ENCODE results near the gene GALNT8. TPM values are rescaled to one million over a fixed set of nuclear protein-coding genes. Genes with fewer than 3 reads are reported as not detected.
A peak's percentile ranks its signal among the peaks of the same experiment; 100 is the strongest.

GALNT8 gene
- total and polyA plus RNA-seq, 5 experiments from 2014 or later: 0.86 to 0.89 TPM; not detected in 3

DNA sequence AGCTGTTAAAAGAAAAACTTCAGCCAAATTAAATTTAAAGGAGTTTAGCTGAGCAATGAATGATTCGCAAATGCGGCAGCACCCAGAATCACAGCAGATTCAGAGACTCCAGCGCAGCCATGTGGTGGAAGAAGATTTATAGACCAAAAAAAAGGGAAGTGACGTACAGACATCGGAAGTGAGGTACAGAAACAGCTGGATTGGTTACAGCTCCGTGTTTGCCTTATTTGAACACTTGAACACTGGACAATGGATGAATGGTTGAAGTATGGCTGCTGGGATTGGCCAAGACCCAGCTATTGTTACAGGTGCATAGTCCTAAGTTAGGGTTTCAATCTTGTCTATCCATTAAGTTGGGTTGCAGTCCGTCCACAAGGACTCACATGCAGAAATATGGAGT is 42.6 kb downstream of the GALNT8 start:
- peaks cover 0 to 5% (median 3%) of the 10 kb centered on the region in 5 donors for H3K27me3 Mint-ChIP-seq
- ATAC-seq (no peak), DNase-seq (no peak)
- no peak overlapping the region for H3K4me3 Mint-ChIP-seq
- no peaks in the 10 kb centered on the region for H3K9me3 Mint-ChIP-seq
- peaks cover 0 to 5% (median 2%) of the 10 kb centered on the region in 4 donors for H3K4me1 Mint-ChIP-seq
- no peak overlapping the region for H3K27ac Mint-ChIP-seq
- POLR2A ChIA-PET: no interaction called here
- H3K36me3 Mint-ChIP-seq: peaks cover 0 to 4% (median 0%) of the 10 kb centered on the region in 3 donors

DNA sequence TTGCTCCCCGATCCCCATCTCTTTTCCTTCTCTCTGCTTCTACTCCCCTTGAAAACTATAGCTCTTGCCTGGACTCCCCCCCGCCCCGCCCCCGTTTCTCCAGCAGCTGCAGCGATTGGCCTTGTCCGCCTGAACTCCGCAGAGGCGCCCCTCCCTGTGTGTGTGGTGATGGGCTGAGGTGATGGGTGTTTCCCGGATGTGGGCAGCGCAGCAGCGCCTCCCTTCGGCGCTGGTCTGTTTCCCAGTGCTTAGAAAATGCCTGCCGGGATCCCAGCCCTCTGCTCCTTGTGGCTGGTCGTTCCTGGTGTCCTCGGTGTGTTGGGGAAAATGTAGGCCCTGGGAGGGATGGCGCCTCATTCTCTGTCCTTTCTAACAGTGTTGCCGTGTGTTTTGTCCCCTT is 43.3 kb downstream of the GALNT8 start:
- H3K4me1 Mint-ChIP-seq: peaks cover 0 to 5% (median 2%) of the 10 kb centered on the region in 4 donors
- no peak overlapping the region for H3K27ac Mint-ChIP-seq
- peaks cover 0 to 4% (median 0%) of the 10 kb centered on the region in 5 donors for H3K27me3 Mint-ChIP-seq
- DNase-seq (no peak), ATAC-seq (no peak)
- H3K4me3 Mint-ChIP-seq: no peak overlapping the region
- POLR2A ChIA-PET: no interaction called here
- H3K9me3 Mint-ChIP-seq: no peaks in the 10 kb centered on the region
- H3K36me3 Mint-ChIP-seq: peaks cover 0 to 4% (median 0%) of the 10 kb centered on the region in 3 donors

DNA sequence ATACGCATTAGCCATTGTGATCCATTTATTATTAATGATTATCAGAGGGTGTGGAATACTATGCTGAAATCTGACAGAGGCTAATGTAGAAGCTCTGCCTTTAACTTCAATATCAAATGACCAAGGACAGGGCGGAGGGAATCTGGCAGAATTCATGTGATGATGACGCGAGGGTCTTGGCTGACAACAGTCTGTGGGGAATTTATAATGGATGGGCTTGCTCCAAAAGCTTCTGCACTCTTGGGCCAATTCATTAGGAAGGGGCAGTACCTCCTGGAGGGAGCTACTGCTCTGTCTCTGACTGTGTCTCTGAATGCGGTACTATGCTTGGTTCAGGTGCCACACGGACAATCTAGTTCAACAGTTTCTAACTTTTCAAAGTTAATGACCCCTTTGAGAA is 46.2 kb downstream of the GALNT8 start:
- H3K27me3 Mint-ChIP-seq: peaks cover 0 to 7% (median 6%) of the 10 kb centered on the region in 5 donors
- peaks cover 0 to 4% (median 0%) of the 10 kb centered on the region in 3 donors for H3K36me3 Mint-ChIP-seq
- no peaks in the 10 kb centered on the region for H3K9me3 Mint-ChIP-seq
- POLR2A ChIA-PET: interaction anchor here (0.6 kb wide), 1 partner anchor 83 kb away, joined by 4 read pairs; no protein-coding TSS in a partner anchor
- no peak for DNase-seq
- no peak overlapping the region for H3K4me3 Mint-ChIP-seq
- ATAC-seq: no peak
- H3K27ac Mint-ChIP-seq: no peak overlapping the region
- peaks cover 0 to 5% (median 2%) of the 10 kb centered on the region in 4 donors for H3K4me1 Mint-ChIP-seq

DNA sequence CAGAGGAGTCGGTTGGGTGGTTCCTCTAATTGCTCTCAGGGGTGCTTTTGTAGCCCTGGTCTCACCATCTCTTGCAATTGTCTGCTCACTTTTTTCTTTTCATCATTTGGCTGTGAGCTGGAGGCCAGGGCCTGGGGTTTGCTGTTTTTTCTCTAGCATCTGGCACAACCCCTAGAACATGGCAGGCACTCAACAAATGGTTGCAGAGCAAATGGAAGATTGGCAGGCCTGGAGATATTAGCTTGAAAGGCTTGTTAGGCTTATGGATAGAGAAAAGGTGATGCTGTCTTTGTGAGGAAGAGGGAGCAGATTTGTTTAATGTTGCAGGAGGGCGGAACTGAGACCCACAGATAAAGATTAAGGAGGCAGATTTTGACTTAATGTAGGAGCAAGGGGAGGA is 47.0 kb downstream of the GALNT8 start:
- no peaks in the 10 kb centered on the region for H3K9me3 Mint-ChIP-seq
- peaks cover 0 to 4% (median 0%) of the 10 kb centered on the region in 3 donors for H3K36me3 Mint-ChIP-seq
- POLR2A ChIA-PET: interaction anchor here (0.6 kb wide), 1 partner anchor 82 kb away, joined by 4 read pairs; no protein-coding TSS in a partner anchor
- no peak overlapping the region for H3K27ac Mint-ChIP-seq
- ATAC-seq: no peak
- H3K4me1 Mint-ChIP-seq: peaks cover 0 to 5% (median 2%) of the 10 kb centered on the region in 4 donors
- DNase-seq: no peak
- peaks cover 0 to 7% (median 7%) of the 10 kb centered on the region in 5 donors for H3K27me3 Mint-ChIP-seq
- no peak overlapping the region for H3K4me3 Mint-ChIP-seq

DNA sequence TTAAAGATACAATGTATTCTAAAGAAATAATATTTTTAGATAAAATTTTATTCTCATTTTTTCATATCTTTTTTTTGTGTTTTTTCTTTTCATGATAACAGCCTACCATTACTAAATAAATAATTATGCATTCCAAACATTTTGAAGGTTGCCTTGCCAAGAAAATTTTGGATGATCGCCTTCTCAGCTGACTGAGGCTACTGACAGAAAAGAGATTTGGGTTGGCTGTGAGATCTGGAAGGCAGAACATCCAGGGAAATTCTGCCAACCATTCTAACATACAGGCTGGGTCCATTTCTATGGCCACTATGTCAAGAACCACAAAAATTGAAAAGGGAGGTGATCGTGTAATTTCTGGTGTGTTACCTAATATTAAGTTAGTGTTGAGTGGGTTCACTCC is 48.1 kb downstream of the GALNT8 start:
- Mint-ChIP-seq H3K27me3 (peaks cover 0 to 11% (median 7%) of the 10 kb centered on the region in 5 donors), H3K36me3 (no peaks in the 10 kb centered on the region), H3K4me1 (peaks cover 0 to 3% (median 1%) of the 10 kb centered on the region in 4 donors), H3K9me3 (no peaks in the 10 kb centered on the region), H3K4me3 (no peak overlapping the region), H3K27ac (peak overlapping the region in 1 of 10 donors; percentile 45)
- DNase-seq: no peak
- POLR2A ChIA-PET: no interaction called here
- ATAC-seq: no peak

DNA sequence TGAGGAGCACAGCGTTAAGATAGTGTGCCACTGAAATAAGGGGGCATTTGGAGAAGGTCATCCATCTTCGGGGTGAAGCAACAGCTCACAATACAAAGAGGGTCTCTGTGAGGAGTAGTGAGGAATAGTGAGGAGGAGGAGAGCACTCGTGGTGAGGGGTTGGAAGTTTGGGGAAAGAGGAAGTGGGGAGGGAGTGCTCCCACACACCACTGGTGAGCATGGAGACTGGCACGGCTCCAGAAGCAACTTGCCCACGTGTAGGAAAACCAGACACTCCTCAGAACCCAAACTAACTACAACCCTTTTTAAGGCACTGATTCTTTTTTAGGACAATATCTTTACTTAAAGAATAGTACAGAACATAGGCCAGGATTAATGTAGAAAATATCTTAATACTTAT is 48.9 kb downstream of the GALNT8 start:
- POLR2A ChIA-PET: no interaction called here
- Mint-ChIP-seq H3K9me3 (no peaks in the 10 kb centered on the region), H3K27me3 (peaks cover 0 to 11% (median 7%) of the 10 kb centered on the region in 5 donors), H3K4me3 (no peak overlapping the region), H3K27ac (peak overlapping the region in 1 of 10 donors; percentile 45), H3K4me1 (no peaks in the 10 kb centered on the region), H3K36me3 (no peaks in the 10 kb centered on the region)
- no peak for ATAC-seq
- no peak for DNase-seq

DNA sequence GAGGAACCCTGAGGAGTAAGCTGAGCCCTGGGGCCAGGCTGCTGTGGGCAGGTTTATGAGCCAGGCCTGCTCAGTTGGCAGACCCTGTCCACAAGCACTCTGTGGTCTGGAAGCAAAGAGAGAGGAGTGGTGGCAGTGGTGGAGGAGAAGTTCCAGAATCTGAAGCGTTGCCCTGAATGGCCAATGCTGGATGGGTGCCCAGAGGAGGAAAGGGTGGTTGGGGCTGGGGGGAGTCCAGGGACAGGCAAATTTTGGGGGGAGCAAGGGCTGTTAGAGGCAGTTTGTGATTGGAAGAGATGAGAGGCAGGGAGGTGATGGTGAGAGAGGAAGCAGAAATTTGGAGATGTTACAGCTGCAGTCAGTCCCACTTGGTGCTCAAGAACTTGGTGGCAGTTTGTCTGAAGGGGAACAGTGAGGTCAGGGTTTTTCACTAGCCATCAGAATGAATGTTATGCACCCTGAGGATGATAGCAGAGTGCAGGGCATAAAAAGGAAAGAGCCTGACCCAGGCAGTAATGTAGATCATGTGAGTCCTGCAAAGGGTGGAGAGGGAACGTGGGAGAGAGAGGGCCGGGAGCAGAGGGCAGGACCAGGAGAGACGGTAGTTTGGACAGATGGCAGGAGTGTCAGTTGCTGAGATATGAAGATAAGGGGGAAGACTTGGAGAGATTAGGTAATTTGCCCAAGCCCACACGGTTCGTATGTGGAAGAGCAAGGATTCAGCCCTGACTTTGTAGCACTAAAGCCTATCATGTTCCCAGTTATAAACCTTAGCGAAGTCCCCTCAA is 51.2 kb downstream of the GALNT8 start:
- Mint-ChIP-seq H3K4me3 (no peak overlapping the region), H3K9me3 (no peaks in the 10 kb centered on the region), H3K36me3 (no peaks in the 10 kb centered on the region), H3K27ac (no peak overlapping the region), H3K4me1 (no peaks in the 10 kb centered on the region), H3K27me3 (peaks cover 0 to 12% (median 7%) of the 10 kb centered on the region in 5 donors)
- DNase-seq (no peak), ATAC-seq (no peak)
- POLR2A ChIA-PET: no interaction called here

DNA sequence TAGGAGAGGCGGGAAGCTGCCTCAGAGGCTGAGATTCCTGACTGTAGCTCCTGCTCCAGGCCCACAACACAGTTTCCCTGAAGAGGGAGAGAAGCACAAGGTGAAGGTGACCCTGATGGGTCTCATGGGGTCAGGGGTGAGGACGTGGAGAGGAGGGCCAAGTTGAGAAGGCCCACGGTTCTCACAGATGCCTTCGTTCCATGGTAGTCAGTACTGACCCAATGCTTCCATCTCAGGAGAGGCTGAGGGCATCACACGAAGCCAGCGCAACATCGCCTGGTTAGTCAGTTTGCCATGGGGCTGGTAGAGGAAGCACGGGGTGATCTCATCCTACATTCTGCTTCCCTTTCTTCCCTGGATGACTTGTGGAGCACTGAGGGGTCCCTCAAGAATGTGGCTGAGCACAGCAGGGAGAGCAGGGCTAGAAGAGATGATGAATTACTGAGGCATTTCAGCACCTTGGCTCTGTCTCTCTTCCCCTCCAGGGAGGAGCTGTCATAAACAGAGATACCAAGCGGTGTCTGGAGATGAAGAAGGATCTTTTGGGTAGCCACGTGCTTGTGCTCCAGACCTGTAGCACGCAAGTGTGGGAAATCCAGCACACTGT is 51.9 kb downstream of the GALNT8 start:
- H3K36me3 Mint-ChIP-seq: no peaks in the 10 kb centered on the region
- H3K4me3 Mint-ChIP-seq: no peak overlapping the region
- peaks cover 0 to 15% (median 7%) of the 10 kb centered on the region in 5 donors for H3K27me3 Mint-ChIP-seq
- no peak for DNase-seq
- no peaks in the 10 kb centered on the region for H3K4me1 Mint-ChIP-seq
- H3K9me3 Mint-ChIP-seq: no peaks in the 10 kb centered on the region
- POLR2A ChIA-PET: no interaction called here
- H3K27ac Mint-ChIP-seq: no peak overlapping the region
- no peak for ATAC-seq

DNA sequence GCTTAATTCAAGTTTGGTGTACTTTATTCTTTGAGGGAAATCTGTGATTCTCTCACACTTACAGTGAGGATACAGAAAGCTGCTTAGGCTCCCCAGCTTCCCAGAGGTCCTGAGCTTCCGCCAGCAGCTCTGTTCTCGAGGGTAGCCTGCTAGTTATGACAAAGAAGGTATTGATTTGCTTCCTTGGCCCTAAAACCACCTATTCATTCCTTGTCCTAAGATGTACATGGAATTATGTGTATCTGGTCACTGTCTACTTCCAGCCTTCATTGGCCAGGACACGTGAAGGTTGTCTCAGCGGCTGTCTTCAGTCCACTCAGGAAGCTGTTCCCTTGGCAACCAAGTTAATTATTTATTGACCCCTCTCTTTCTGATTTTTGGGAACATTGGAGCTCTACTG is 55.7 kb downstream of the GALNT8 start:
- Mint-ChIP-seq H3K27ac (no peak overlapping the region), H3K27me3 (peaks cover 2 to 20% (median 6%) of the 10 kb centered on the region in 5 donors), H3K36me3 (no peaks in the 10 kb centered on the region), H3K9me3 (no peaks in the 10 kb centered on the region), H3K4me1 (no peaks in the 10 kb centered on the region), H3K4me3 (no peak overlapping the region)
- ATAC-seq (no peak), DNase-seq (no peak)
- POLR2A ChIA-PET: no interaction called here

DNA sequence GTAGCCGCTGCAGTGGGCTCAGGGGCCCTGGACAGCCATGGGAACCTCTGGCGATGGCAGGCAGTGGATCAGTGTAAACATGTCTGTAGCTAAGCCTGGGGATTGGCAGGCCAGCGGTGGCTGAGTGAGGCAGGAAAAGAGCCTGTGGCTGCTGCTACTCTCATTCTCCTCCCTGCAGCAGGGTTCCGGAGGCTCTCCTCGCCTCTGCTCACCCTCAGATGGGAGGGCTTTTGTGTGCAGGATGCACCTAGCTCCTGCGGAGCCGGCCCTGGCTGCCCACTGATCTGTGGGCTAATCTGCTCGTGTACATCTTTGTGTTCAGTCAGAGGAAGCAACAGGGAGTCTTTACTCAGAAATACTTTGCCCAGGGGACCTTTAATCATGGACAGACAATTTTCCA is 59.5 kb downstream of the GALNT8 start:
- no peaks in the 10 kb centered on the region for H3K4me1 Mint-ChIP-seq
- H3K36me3 Mint-ChIP-seq: peaks cover 3 to 5% (median 3%) of the 10 kb centered on the region in 3 donors
- H3K27ac Mint-ChIP-seq: no peak overlapping the region
- peaks cover 8 to 23% (median 16%) of the 10 kb centered on the region in 5 donors for H3K27me3 Mint-ChIP-seq
- ATAC-seq: no peak
- H3K9me3 Mint-ChIP-seq: peaks cover 0 to 12% (median 2%) of the 10 kb centered on the region in 9 donors
- H3K4me3 Mint-ChIP-seq: no peak overlapping the region
- no peak for DNase-seq
- POLR2A ChIA-PET: no interaction called here

DNA sequence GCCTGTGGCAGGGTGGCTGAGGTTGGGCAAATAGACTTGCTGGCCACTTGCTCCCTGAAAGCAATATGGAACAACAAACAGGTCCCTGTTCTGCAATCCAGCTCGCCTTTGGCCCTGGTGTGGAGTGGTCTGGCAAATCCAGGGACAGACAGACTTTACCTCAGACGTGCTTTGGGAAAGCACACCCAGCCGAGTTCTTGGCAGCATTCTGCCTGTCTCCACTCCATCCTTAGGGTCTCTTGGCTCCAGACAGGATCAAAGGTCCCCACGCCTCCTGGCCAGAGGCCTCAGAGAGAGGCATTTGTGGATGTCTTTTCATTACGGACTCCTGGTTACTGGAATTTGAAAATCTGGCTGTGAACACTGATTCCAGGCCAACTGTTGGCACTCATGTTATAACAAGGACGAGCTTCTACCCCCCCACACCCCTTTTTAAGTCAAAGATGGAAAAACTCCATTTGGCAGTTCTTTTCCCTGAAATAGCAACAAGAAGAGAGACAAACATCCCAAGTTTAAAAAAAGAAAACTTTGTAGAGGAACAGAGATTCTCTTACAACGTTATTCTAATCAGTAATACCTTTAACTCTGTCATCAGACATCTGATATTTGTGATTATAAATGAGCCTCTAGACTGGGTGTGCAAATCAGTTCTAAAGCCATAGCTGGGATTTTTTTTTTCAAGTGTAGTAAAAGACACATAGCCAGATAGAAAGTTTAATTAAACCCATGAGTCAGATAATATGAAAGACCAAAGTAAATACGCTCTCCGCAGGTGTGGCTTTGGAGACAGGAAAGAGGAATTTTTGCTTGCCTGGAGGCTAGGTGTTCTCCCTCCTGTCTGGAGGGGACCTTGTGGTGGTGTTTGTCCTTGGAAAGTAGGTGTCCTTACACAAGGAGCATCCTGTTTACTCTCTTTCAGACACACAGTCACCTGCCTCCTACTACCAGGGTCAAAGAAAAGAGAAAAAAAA is 60.7 kb downstream of the GALNT8 start:
- POLR2A ChIA-PET: no interaction called here
- peaks cover 9 to 32% (median 18%) of the 10 kb centered on the region in 5 donors for H3K27me3 Mint-ChIP-seq
- peaks cover 3 to 9% (median 3%) of the 10 kb centered on the region in 3 donors for H3K36me3 Mint-ChIP-seq
- ATAC-seq (no peak), DNase-seq (no peak)
- no peak overlapping the region for H3K27ac Mint-ChIP-seq
- no peaks in the 10 kb centered on the region for H3K4me1 Mint-ChIP-seq
- H3K4me3 Mint-ChIP-seq: no peak overlapping the region
- H3K9me3 Mint-ChIP-seq: peaks cover 0 to 13% (median 2%) of the 10 kb centered on the region in 9 donors

DNA sequence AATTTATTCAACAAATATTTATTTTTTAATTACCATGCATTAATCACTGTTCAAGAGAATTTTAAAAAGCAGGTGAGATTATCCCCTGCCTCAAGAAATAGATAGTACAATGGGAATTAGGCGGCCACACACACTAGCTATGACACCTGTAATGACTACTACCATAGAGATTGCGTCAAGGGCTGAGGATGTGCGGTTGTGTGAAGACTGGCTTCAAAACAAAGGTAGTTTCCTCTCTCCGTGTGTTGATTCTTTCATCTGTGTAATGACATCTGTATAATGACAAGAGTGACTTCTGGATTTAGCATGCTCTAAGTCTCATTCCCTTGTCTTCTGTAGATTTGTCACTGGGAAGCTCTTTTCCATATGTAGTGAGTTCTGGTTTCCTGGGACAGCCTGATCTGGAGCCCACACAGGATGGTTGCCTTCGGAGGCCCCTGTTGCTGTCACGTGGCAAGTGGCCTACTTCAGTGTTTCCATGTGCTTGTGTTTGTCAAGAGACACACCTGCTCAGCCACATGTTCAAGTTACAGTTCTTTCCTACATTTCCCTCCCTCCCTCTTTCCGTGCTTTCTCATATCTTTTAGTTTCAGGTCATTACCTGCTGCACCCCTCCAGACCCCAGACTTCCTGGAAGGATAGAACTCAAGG is 64.3 kb downstream of the GALNT8 start:
- Mint-ChIP-seq H3K4me1 (no peaks in the 10 kb centered on the region), H3K27ac (no peak overlapping the region), H3K9me3 (peaks cover 0 to 13% (median 4%) of the 10 kb centered on the region in 9 donors), H3K27me3 (peaks cover 9 to 35% (median 20%) of the 10 kb centered on the region in 5 donors), H3K36me3 (peaks cover 3 to 12% (median 3%) of the 10 kb centered on the region in 3 donors), H3K4me3 (no peak overlapping the region)
- POLR2A ChIA-PET: no interaction called here
- ATAC-seq (no peak), DNase-seq (no peak)

All from naive thymus-derived CD8-positive, alpha-beta T cell (primary cell).